Panc1 (cell line): ENCODE data around the gene STMN1. TPM values are rescaled to one million over a fixed set of nuclear protein-coding genes. Genes with fewer than 3 reads are reported as not detected.
A peak's percentile ranks its signal among the peaks of the same experiment; 100 is the strongest.

ENCODE experiments used
- ATAC-seq: fragments of 200-7000 bp; cut with Tn5 transposase; 2 replicates; pipeline ENCODE4 v1.9.1; 2020; ENCODE audit warnings: mild to moderate bottlenecking, moderate library complexity
- BruUV-seq: library from RNA; stranded (reverse); fragments of 400-500 nt; replicated peaks from 2 replicates; lab custom pipeline; 2021; lab: Mats Ljungman, UMichigan
- CTCF ChIA-PET: fragments of 300-600 bp; sonication (Branson Sonifier 250); formaldehyde crosslinking; loops from one replicate; lab custom pipeline; 2022; ENCODE audit warnings: antibody characterized with exemption; lab: Charles Lee
- POLR2A ChIA-PET: fragments of 300-600 bp; sonication (Branson Sonifier 250); formaldehyde crosslinking; loops from one replicate; lab custom pipeline; 2022; ENCODE audit warnings: antibody characterized with exemption; lab: Charles Lee
- DNase-seq: peaks from one replicate; pipeline ENCODE4 v3.0.0-alpha.2; 2010; ENCODE audit warnings: low read depth, low spot score
- H3K27ac ChIP-seq: 2 replicates; pipeline ENCODE4 v1.5.1; 2011; ENCODE audit warnings: mild to moderate bottlenecking, low read length, inconsistent platforms
- H3K27me3 ChIP-seq: fragments of 200-500 bp; sonication (Bioruptor generic); 2 replicates; pipeline ENCODE4 v1.6.0; 2014; ENCODE audit warnings: low read length, inconsistent platforms; ENCODE audit not compliant: control insufficient read depth, insufficient read depth
- H3K36me3 ChIP-seq: fragments of 200-500 bp; sonication (Bioruptor generic); 2 replicates; pipeline ENCODE4 v1.5.1; 2014; ENCODE audit warnings: inconsistent platforms, mild to moderate bottlenecking, low read length, moderate library complexity; ENCODE audit not compliant: control insufficient read depth, insufficient read depth
- H3K4me1 ChIP-seq: 2 replicates; pipeline ENCODE4 v1.5.1; 2011; ENCODE audit warnings: inconsistent platforms, mild to moderate bottlenecking, low read length, moderate library complexity; ENCODE audit not compliant: control insufficient read depth, insufficient read depth
- H3K4me3 ChIP-seq, 2 experiments: 2 replicates each; pipeline ENCODE4 v1.5.1; 2011 to 2012; ENCODE audit warnings: low read depth in 2 of 2, low read length in 2 of 2, mild to moderate bottlenecking in 2 of 2, inconsistent platforms in 1 of 2, moderate library complexity in 1 of 2
- H3K9me3 ChIP-seq: fragments of 200-500 bp; sonication (Bioruptor generic); 2 replicates; pipeline ENCODE4 v1.5.1; 2014; ENCODE audit warnings: low read depth, mild to moderate bottlenecking, inconsistent platforms, low read length, moderate library complexity; ENCODE audit not compliant: control insufficient read depth, insufficient read depth
- POLR2AphosphoS5 ChIP-seq: IDR thresholded peaks from 2 replicates; pipeline ENCODE4 v1.6.1; 2012; ENCODE audit warnings: mild to moderate bottlenecking, low read depth, low read length, moderate library complexity
- REST ChIP-seq, 2 experiments: IDR thresholded peaks; 2 replicates each; pipeline ENCODE4 v1.6.1; 2011 to 2012; ENCODE audit warnings: low read depth in 2 of 2, control low read depth in 1 of 2, low read length in 1 of 2, mild to moderate bottlenecking in 1 of 2, moderate library complexity in 1 of 2; ENCODE audit not compliant: insufficient read depth in 1 of 2
- SIN3A ChIP-seq: IDR thresholded peaks from 2 replicates; pipeline ENCODE4 v1.6.1; 2012; ENCODE audit warnings: low read depth, mild to moderate bottlenecking, low read length, moderate library complexity, borderline replicate concordance; ENCODE audit not compliant: insufficient read depth
- TCF7L2 ChIP-seq: IDR thresholded peaks from 2 replicates; pipeline ENCODE4 v1.6.1; 2011; ENCODE audit warnings: mild to moderate bottlenecking, low read depth, low read length, inconsistent platforms
- in situ Hi-C: cut with HindIII; loops from 2 replicates; pipeline ENCODE4 v1.10.0; 2016; ENCODE audit warnings: low sequenced_read_pairs, low pct_unique_long_range_greater_than_20kb
- intact Hi-C: fragments of 100-400 bp; cut with micrococcal nuclease; formaldehyde crosslinking; loops from one replicate; pipeline ENCODE4 v1.10.0; 2022; ENCODE audit not compliant: unreplicated experiment
- total RNA-seq: library from RNA; stranded (reverse); gene quantifications from one replicate; pipeline ENCODE4 v1.2.1, GENCODE V29; 2021; ENCODE audit not compliant: unreplicated experiment
- TF ChIP-seq, protein P1 (sequence below): fragments of 450-650 bp; IDR thresholded peaks from 2 replicates; pipeline ENCODE4 v1.5.1; 2017; ENCODE audit warnings: mild to moderate bottlenecking

The STMN1 gene
- total RNA-seq, 1 experiment from 2014 or later, result 316 TPM

DNA sequence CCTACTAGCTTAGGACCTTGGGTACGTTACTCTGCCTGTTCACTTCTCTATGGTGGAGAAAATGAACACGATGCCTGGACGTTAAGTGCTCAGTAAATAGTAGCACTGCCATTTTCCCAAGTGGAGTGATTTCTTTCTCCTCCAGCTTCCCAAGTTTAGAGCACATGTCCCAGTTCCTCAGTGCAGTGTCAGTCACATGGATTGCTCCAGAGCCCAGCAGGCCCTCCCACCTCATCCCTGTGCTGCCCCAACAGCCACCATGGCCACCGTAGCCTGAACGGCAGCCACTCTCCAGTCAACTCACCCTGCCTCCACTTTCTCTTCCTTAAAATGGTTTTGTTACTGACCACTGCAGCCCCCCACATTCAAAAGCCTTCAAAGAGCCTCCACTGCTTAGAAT is 8.5 kb downstream of the STMN1 start:
- BruUV-seq, result no TSS peak

DNA sequence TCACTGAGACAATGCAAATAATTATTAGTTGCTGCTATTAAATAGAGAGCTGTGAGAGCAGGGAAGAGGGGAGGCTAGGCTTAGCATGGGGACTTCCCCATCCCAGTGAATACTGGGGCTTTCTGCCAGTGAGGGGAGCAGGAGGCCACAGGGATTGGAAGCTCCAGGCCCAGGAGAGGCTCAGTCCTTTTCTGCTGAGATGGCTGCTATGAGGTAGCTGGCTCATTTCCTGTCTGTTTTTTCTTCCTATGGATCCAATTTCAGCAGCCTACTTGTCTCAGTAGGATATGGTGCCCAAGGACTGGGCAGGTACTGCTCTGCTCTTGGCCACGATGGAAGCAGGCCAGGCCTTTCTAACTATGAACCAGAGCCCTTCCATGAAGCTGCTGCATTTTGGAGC is 10.0 kb downstream of the STMN1 start:
- BruUV-seq, result no TSS peak
- Histone ChIP-seq H3K9me3 (no peaks in the 10 kb centered on the region), H3K27ac (peak overlapping the region; percentile 74), H3K27me3 (no peaks in the 10 kb centered on the region), H3K36me3 (peaks cover 21% of the 10 kb centered on the region), H3K4me1 (peaks cover 43% of the 10 kb centered on the region), H3K4me3 (no peak overlapping the region)
- no peak for TF ChIP-seq SIN3A
- no peak for TF ChIP-seq POLR2AphosphoS5
- TF ChIP-seq TCF7L2, result no peak
- TF ChIP-seq REST (IDR thresholded peaks at IDR 0.05; ENCODE audit: insufficient read depth in 1 of 2, low read depth in 2 of 2, low read length in 1 of 2), result no peak
- TF ChIP-seq, protein P1, sequence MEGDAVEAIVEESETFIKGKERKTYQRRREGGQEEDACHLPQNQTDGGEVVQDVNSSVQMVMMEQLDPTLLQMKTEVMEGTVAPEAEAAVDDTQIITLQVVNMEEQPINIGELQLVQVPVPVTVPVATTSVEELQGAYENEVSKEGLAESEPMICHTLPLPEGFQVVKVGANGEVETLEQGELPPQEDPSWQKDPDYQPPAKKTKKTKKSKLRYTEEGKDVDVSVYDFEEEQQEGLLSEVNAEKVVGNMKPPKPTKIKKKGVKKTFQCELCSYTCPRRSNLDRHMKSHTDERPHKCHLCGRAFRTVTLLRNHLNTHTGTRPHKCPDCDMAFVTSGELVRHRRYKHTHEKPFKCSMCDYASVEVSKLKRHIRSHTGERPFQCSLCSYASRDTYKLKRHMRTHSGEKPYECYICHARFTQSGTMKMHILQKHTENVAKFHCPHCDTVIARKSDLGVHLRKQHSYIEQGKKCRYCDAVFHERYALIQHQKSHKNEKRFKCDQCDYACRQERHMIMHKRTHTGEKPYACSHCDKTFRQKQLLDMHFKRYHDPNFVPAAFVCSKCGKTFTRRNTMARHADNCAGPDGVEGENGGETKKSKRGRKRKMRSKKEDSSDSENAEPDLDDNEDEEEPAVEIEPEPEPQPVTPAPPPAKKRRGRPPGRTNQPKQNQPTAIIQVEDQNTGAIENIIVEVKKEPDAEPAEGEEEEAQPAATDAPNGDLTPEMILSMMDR, result no peak
- ChIA-PET POLR2A (interaction anchor here (0.6 kb wide), 2 partner anchors 74 to 102 kb away, joined by 4 to 11 read pairs; no protein-coding TSS in a partner anchor), CTCF (interaction anchor here (1.5 to 4.2 kb wide), 3 partner anchors 26 to 108 kb away, joined by 4 to 56 read pairs (median 5); partner anchors contain the start of gene PAFAH2)
- intact Hi-C loops, result no loop called here
- no peak for DNase-seq
- peak; percentile 7; the same call in 1 of the 2 replicates for ATAC-seq
- in situ Hi-C loops, result loop anchor here (5.0 kb wide), 1 partner anchor 101 kb away; the partner anchor contains the start of gene PAFAH2

More for the DNA sequence above, 8.5 kb downstream of the STMN1 start:
- ChIA-PET POLR2A (no interaction called here), CTCF (interaction anchor here (4.2 kb wide), 1 partner anchor 100 kb away, joined by 56 read pairs; the partner anchor contains the start of gene PAFAH2)
- Histone ChIP-seq H3K4me1 (peaks cover 30% of the 10 kb centered on the region), H3K9me3 (no peaks in the 10 kb centered on the region), H3K36me3 (peaks cover 34% of the 10 kb centered on the region), H3K27ac (no peak overlapping the region), H3K4me3 (no peak overlapping the region), H3K27me3 (no peaks in the 10 kb centered on the region)
- in situ Hi-C loops (loop anchor here (5.0 kb wide), 1 partner anchor 100 kb away; the partner anchor contains the start of gene PAFAH2), intact Hi-C loops (no loop called here)
- TF ChIP-seq, protein P1, result no peak
- TF ChIP-seq TCF7L2 (no peak), POLR2AphosphoS5 (no peak), REST (IDR thresholded peaks at IDR 0.05; ENCODE audit: insufficient read depth in 1 of 2, low read depth in 2 of 2, low read length in 1 of 2) (no peak), SIN3A (no peak)
- DNase-seq, result no peak
- no peak for ATAC-seq
